Stimulated activated CD8-positive, alpha-beta memory T cell treated with anti-CD3 and anti-CD28 coated beads, Interleukin-12 subunit alpha, Interleukin-12 subunit beta, amount 100 ng/mL, for 1 hour (primary cell): ENCODE measurements around the gene DTX2.
"Not testable (repeated sequence)": the region's sequence is repeated elsewhere in the genome, so short reads cannot be mapped to it uniquely, and the experiment has no call there.

Experiments
- DNase-seq: peaks from one replicate; pipeline ENCODE4 v3.0.0-alpha.2; 2020; ENCODE audit warnings: low read depth

DTX2 gene

GRCh38 chr7:76461464-76462101, at the start of gene DTX2:
TSS of gene DTX2 (plus strand) at chr7:76461709. CDS start at chr7:76480510, 18,801 bp downstream.
- not testable (repeated sequence) for DNase-seq

- no peak for DNase-seq
Measured at GRCh38 chr7:76412249-76412648, 49.3 kb upstream of the DTX2 start.

- DNase-seq, result not testable (repeated sequence)
Measured at GRCh38 chr7:76417654-76418310, 43.7 kb upstream of the DTX2 start.

GRCh38 chr7:76421097-76421496, 40.4 kb upstream of the DTX2 start:
- DNase-seq, result not testable (repeated sequence)

GRCh38 chr7:76423666-76424412, 37.7 kb upstream of the DTX2 start:
- DNase-seq, result no peak

- DNase-seq, result no peak
Measured at GRCh38 chr7:76424413-76425111, 36.9 kb upstream of the DTX2 start, which contains the start of gene ZP3. TSS of gene ZP3 (plus strand) at chr7:76424950. CDS start at chr7:76424965, 15 bp downstream.

GRCh38 chr7:76425156-76425555, 36.4 kb upstream of the DTX2 start:
- DNase-seq, result no peak

- DNase-seq, result not testable (repeated sequence)
Measured at GRCh38 chr7:76425558-76425957, 36.0 kb upstream of the DTX2 start.

- DNase-seq, result no peak
Measured at GRCh38 chr7:76426246-76426645, 35.3 kb upstream of the DTX2 start.

- no peak for DNase-seq
Measured at GRCh38 chr7:76427635-76428034, 33.9 kb upstream of the DTX2 start.

GRCh38 chr7:76428149-76428823, 33.2 kb upstream of the DTX2 start:
- no peak for DNase-seq

GRCh38 chr7:76428868-76429805, 32.4 kb upstream of the DTX2 start:
- DNase-seq, result no peak

- DNase-seq, result no peak
Measured at GRCh38 chr7:76430211-76430610, 31.3 kb upstream of the DTX2 start.

- no peak for DNase-seq
Measured at GRCh38 chr7:76430836-76431235, 30.7 kb upstream of the DTX2 start.

- DNase-seq, result peak; percentile 42
Measured at GRCh38 chr7:76437873-76438272, 23.6 kb upstream of the DTX2 start.

- not testable (repeated sequence) for DNase-seq
Measured at GRCh38 chr7:76439120-76439888, 22.2 kb upstream of the DTX2 start.

- not testable (repeated sequence) for DNase-seq
Measured at GRCh38 chr7:76440404-76440803, 21.1 kb upstream of the DTX2 start.

- DNase-seq, result not testable (repeated sequence)
Measured at GRCh38 chr7:76441792-76442191, 19.7 kb upstream of the DTX2 start.

- not testable (repeated sequence) for DNase-seq
Measured at GRCh38 chr7:76442664-76443446, 18.7 kb upstream of the DTX2 start.
